Nephron progenitor cell (in vitro differentiated cells): ENCODE measurements around the gene UGT1A3.

Source experiments
- DNase-seq: peaks from one replicate; pipeline ENCODE4 v3.0.0; 2021
- H3K27ac Mint-ChIP-seq: 2 replicates; pipeline ENCODE4 v1.8.0; 2021; ENCODE audit warnings: mild to moderate bottlenecking, moderate library complexity, mixed read lengths
- H3K27me3 Mint-ChIP-seq: 2 replicates; pipeline ENCODE4 v1.8.0; 2021; ENCODE audit warnings: mild to moderate bottlenecking, low read depth, mixed read lengths; ENCODE audit not compliant: poor library complexity
- H3K36me3 Mint-ChIP-seq: 2 replicates; pipeline ENCODE4 v1.8.0; 2021; ENCODE audit warnings: low read depth, mixed read lengths
- H3K4me1 Mint-ChIP-seq: 2 replicates; pipeline ENCODE4 v1.8.0; 2021; ENCODE audit warnings: mixed read lengths
- H3K4me3 Mint-ChIP-seq: 2 replicates; pipeline ENCODE4 v1.8.0; 2021; ENCODE audit warnings: mild to moderate bottlenecking, moderate library complexity, mixed read lengths
- H3K9me3 Mint-ChIP-seq: 2 replicates; pipeline ENCODE4 v1.8.0; 2021; ENCODE audit warnings: mild to moderate bottlenecking, moderate library complexity, mixed read lengths
- CTCF ChIP-seq: fragments of 200-600 bp; sonication (generic); IDR thresholded peaks from 2 replicates; pipeline ENCODE4 v1.5.0; 2021; ENCODE audit warnings: antibody characterized with exemption

The UGT1A3 gene

GRCh38 chr2:233793465-233794127, 64.8 kb downstream of the UGT1A3 start:
- no peak overlapping the region for H3K27ac Mint-ChIP-seq
- DNase-seq: no peak

GRCh38 chr2:233794128-233794658, 65.4 kb downstream of the UGT1A3 start:
- Mint-ChIP-seq H3K4me1 (peaks cover 17% of the 10 kb centered on the region), H3K9me3 (no peaks in the 10 kb centered on the region), H3K27me3 (peaks cover 7% of the 10 kb centered on the region), H3K36me3 (no peaks in the 10 kb centered on the region), H3K27ac (no peak overlapping the region), H3K4me3 (no peak overlapping the region)
- DNase-seq: no peak
- no peak for TF ChIP-seq CTCF

More at GRCh38 chr2:233793465-233794127, 64.8 kb downstream of the UGT1A3 start:
- peaks cover 4% of the 10 kb centered on the region for H3K27me3 Mint-ChIP-seq
- H3K9me3 Mint-ChIP-seq: no peaks in the 10 kb centered on the region
- H3K36me3 Mint-ChIP-seq: no peaks in the 10 kb centered on the region
- H3K4me3 Mint-ChIP-seq: no peak overlapping the region
- TF ChIP-seq CTCF: no peak
- H3K4me1 Mint-ChIP-seq: peaks cover 17% of the 10 kb centered on the region

- peaks cover 5% of the 10 kb centered on the region for H3K9me3 Mint-ChIP-seq
- peaks cover 8% of the 10 kb centered on the region for H3K27me3 Mint-ChIP-seq
- H3K4me1 Mint-ChIP-seq: peaks cover 15% of the 10 kb centered on the region
- no peak overlapping the region for H3K27ac Mint-ChIP-seq
- no peak overlapping the region for H3K4me3 Mint-ChIP-seq
- H3K36me3 Mint-ChIP-seq: no peaks in the 10 kb centered on the region
- no peak for TF ChIP-seq CTCF
- no peak for DNase-seq
These were observed 66.9 kb downstream of the UGT1A3 start for GRCh38 chr2:233795735-233796171.

GRCh38 chr2:233796254-233796653, 67.4 kb downstream of the UGT1A3 start:
- DNase-seq: no peak
- Mint-ChIP-seq H3K9me3 (peaks cover 5% of the 10 kb centered on the region), H3K27me3 (peaks cover 8% of the 10 kb centered on the region), H3K27ac (no peak overlapping the region), H3K36me3 (no peaks in the 10 kb centered on the region), H3K4me1 (peaks cover 10% of the 10 kb centered on the region), H3K4me3 (no peak overlapping the region)
- no peak for TF ChIP-seq CTCF

- no peak for DNase-seq
- no peak overlapping the region for H3K4me3 Mint-ChIP-seq
- H3K36me3 Mint-ChIP-seq: no peaks in the 10 kb centered on the region
- no peak for TF ChIP-seq CTCF
- peaks cover 5% of the 10 kb centered on the region for H3K9me3 Mint-ChIP-seq
- H3K27me3 Mint-ChIP-seq: peaks cover 8% of the 10 kb centered on the region
- no peak overlapping the region for H3K27ac Mint-ChIP-seq
- peaks cover 2% of the 10 kb centered on the region for H3K4me1 Mint-ChIP-seq
These were observed 69.7 kb downstream of the UGT1A3 start for GRCh38 chr2:233798335-233799086.
